Vagina (tissue), 2 donors: ENCODE results near the gene MACROD2. TPM values are rescaled to one million over a fixed set of nuclear protein-coding genes. Genes with fewer than 3 reads are reported as not detected.

Source experiments
- DNase-seq, 2 donors: peaks; one replicate each; pipeline ENCODE4 v3.0.0-alpha.2; 2017; ENCODE audit errors: extremely low spot score in 2 of 2
- H3K27ac ChIP-seq: fragments of 200-600 bp; sonication (generic); one replicate; pipeline ENCODE4 v1.5.1; 2019
- H3K27me3 ChIP-seq: fragments of 200-600 bp; sonication (generic); one replicate; pipeline ENCODE4 v1.5.1; 2019
- H3K36me3 ChIP-seq, 2 donors: fragments of 200-600 bp; sonication (generic); one replicate each; pipeline ENCODE4 v1.5.1; 2017 to 2019
- H3K4me1 ChIP-seq: fragments of 200-600 bp; sonication (generic); one replicate; pipeline ENCODE4 v1.5.1; 2019
- H3K4me3 ChIP-seq, 2 donors: fragments of 200-600 bp; sonication (generic); 1 replicate in 1 of 2; 2 replicates in 1 of 2; pipeline ENCODE4 v1.5.1; 2016 to 2019
- H3K9me3 ChIP-seq: fragments of 200-600 bp; sonication (generic); one replicate; pipeline ENCODE4 v1.5.1; 2019
- CTCF ChIP-seq, 3 experiments: fragments of 450-650 bp in 2 of 3; fragments of 200-600 bp in 1 of 3; sonication (generic) in 1 of 3; IDR thresholded peaks; one replicate each; pipeline ENCODE4 v1.5.1; 2017 to 2019; ENCODE audit warnings: antibody characterized with exemption in 3 of 3, mild to moderate bottlenecking in 2 of 3, moderate library complexity in 2 of 3
- POLR2A ChIP-seq, 2 donors: fragments of 450-650 bp; IDR thresholded peaks; one replicate each; pipeline ENCODE4 v1.6.1; 2017; ENCODE audit warnings: antibody characterized with exemption in 2 of 2, mild to moderate bottlenecking in 2 of 2, moderate library complexity in 2 of 2
- POLR2AphosphoS5 ChIP-seq, 2 donors: sonication (generic); formaldehyde crosslinking; IDR thresholded peaks; one replicate each; pipeline ENCODE4 v1.9.0; 2017; ENCODE audit warnings: antibody characterized with exemption in 2 of 2, mild to moderate bottlenecking in 2 of 2, low read depth in 1 of 2; ENCODE audit not compliant: insufficient read depth in 1 of 2
- intact Hi-C: fragments of 100-400 bp; cut with DNase I; formaldehyde crosslinking; loops from one replicate; pipeline ENCODE4 v1.15.1; 2023
- total RNA-seq: library from RNA; depleted of rRNA; stranded (reverse); fragments of >200 nt; gene quantifications from one replicate; pipeline ENCODE4 v1.2.3, GENCODE V29; 2016

Gene MACROD2
- total RNA-seq, 1 donor from 2014 or later: 12.5 TPM

GRCh38 chr20:15703171-15703911, 1708.0 kb downstream of the MACROD2 start:
- intact Hi-C loops: no loop called here
- Histone ChIP-seq H3K9me3 (no peaks in the 10 kb centered on the region), H3K27ac (no peak overlapping the region), H3K4me1 (no peaks in the 10 kb centered on the region), H3K36me3 (no peaks in the 10 kb centered on the region), H3K4me3 (no peak overlapping the region), H3K27me3 (no peaks in the 10 kb centered on the region)
- TF ChIP-seq POLR2AphosphoS5 (IDR thresholded peaks at IDR 0.05; ENCODE audit: insufficient read depth in 1 of 2, low read depth in 1 of 2): no peak
- TF ChIP-seq POLR2A (IDR thresholded peaks at IDR 0.05): no peak
- no peak for TF ChIP-seq CTCF (IDR thresholded peaks at IDR 0.05)
- no peak for DNase-seq

GRCh38 chr20:15705975-15706374, 1710.7 kb downstream of the MACROD2 start:
- no peak for DNase-seq
- Histone ChIP-seq H3K36me3 (no peaks in the 10 kb centered on the region), H3K4me3 (no peak overlapping the region), H3K9me3 (no peaks in the 10 kb centered on the region), H3K27ac (no peak overlapping the region), H3K4me1 (no peaks in the 10 kb centered on the region), H3K27me3 (no peaks in the 10 kb centered on the region)
- TF ChIP-seq CTCF (IDR thresholded peaks at IDR 0.05) (no peak), POLR2A (IDR thresholded peaks at IDR 0.05) (no peak), POLR2AphosphoS5 (IDR thresholded peaks at IDR 0.05; ENCODE audit: insufficient read depth in 1 of 2, low read depth in 1 of 2) (no peak)
- intact Hi-C loops: no loop called here

GRCh38 chr20:15706719-15707118, 1711.4 kb downstream of the MACROD2 start:
- Histone ChIP-seq H3K27ac (no peak overlapping the region), H3K4me3 (no peak overlapping the region), H3K4me1 (no peaks in the 10 kb centered on the region), H3K9me3 (no peaks in the 10 kb centered on the region), H3K36me3 (no peaks in the 10 kb centered on the region), H3K27me3 (no peaks in the 10 kb centered on the region)
- TF ChIP-seq POLR2AphosphoS5 (IDR thresholded peaks at IDR 0.05; ENCODE audit: insufficient read depth in 1 of 2, low read depth in 1 of 2): no peak
- no peak for TF ChIP-seq CTCF (IDR thresholded peaks at IDR 0.05)
- TF ChIP-seq POLR2A (IDR thresholded peaks at IDR 0.05): no peak
- no peak for DNase-seq
- intact Hi-C loops: no loop called here

- H3K27me3 ChIP-seq: no peaks in the 10 kb centered on the region
- H3K27ac ChIP-seq: no peak overlapping the region
- H3K4me3 ChIP-seq: no peak overlapping the region
- no peaks in the 10 kb centered on the region for H3K9me3 ChIP-seq
- no peaks in the 10 kb centered on the region for H3K4me1 ChIP-seq
- no peaks in the 10 kb centered on the region for H3K36me3 ChIP-seq
- intact Hi-C loops: no loop called here
- no peak for DNase-seq
- TF ChIP-seq CTCF (IDR thresholded peaks at IDR 0.05) (no peak), POLR2AphosphoS5 (IDR thresholded peaks at IDR 0.05; ENCODE audit: insufficient read depth in 1 of 2, low read depth in 1 of 2) (no peak), POLR2A (IDR thresholded peaks at IDR 0.05) (no peak)
Observed at GRCh38 chr20:15708984-15709598, 1713.8 kb downstream of the MACROD2 start.

- Histone ChIP-seq H3K9me3 (no peaks in the 10 kb centered on the region), H3K27ac (no peak overlapping the region), H3K4me1 (no peaks in the 10 kb centered on the region), H3K4me3 (no peak overlapping the region), H3K27me3 (no peaks in the 10 kb centered on the region), H3K36me3 (no peaks in the 10 kb centered on the region)
- TF ChIP-seq POLR2A (IDR thresholded peaks at IDR 0.05) (no peak), CTCF (IDR thresholded peaks at IDR 0.05) (no peak), POLR2AphosphoS5 (IDR thresholded peaks at IDR 0.05; ENCODE audit: insufficient read depth in 1 of 2, low read depth in 1 of 2) (no peak)
- intact Hi-C loops: no loop called here
- no peak for DNase-seq
Observed at GRCh38 chr20:15710636-15711035, 1715.3 kb downstream of the MACROD2 start.
